ENCODE measurements around the gene VPS39.

The VPS39 gene

DNA sequence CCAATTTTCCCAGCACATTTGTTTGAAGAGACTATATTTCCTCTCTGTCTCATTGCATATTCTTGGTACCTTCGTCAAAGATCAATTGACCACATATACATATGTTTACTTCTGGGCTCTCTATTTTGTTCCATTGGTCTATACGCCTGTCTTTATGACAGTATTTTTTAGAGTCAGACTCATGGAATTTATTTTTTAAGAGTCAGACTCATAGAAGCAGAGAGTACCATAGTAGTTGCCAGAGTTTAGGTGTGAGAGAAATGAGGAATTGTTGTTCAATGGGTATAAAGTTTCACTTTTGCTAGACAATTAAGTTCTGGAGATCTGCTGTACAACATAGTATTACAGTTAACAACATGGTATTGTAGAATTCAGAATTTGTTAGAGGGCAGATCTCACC lies 78.7 kb downstream of the VPS39 start:
- DNase-seq (ENCODE audit: low read depth in 2 of 2) = no peak

DNA sequence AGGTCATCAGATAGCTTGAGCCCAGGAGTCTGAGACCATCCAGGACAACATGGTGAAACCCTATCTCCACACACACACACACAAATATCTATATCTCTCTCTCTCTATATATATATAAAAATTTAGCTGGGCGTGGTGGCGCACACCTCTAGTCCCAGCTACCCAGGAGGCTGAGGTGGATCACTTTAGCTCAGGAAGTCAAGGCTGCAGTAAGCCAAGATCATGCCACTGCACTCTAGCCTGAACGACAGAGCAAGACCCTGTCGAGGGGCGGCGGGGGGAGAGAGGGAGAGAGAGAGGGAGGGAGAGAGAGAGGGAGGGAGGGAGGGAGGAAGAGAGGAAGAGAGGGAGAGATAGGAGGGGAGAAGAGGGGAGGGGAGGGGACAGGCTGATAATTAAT lies 79.6 kb downstream of the VPS39 start:
- no peak for DNase-seq (ENCODE audit: low read depth in 2 of 2)

DNA sequence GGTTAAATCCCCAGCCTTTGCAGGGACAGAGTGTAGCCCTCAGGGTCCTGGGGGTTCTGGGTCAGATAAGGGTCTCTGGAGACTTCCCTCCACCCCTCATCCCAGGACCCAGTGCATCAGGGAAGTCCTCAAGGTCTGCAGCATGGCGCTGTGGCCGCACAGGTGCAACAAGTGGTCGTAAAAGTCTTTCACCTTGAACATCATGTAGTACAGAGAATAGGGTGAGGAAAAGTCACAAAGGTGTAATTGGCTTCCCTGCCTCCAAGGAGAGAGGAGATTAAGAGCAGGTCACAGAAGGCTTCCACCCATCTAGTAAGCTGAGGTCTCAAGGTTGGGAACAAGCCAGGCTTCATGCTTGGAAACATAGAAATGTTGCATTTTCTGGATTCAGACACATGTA lies 84.6 kb downstream of the VPS39 start:
- DNase-seq (ENCODE audit: low read depth in 2 of 2) = no peak

DNA sequence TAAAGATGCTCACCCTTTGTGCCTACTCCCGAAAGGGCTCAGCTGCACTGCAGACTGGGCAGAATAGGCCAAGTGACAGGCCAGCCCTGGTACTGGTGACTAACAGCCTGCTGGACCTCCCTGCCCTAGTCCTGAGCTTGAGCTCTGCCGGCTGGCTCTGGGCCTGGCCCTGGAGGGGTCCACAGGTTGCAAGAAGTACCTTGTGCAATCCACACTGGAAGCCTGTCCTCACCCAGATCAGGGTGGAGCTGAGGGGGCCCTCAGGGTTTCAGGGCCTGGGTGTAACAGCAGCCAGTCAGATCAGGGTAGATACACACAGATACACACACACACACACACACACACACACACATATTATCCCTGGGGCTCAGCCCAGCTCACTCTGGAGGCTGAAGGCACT lies 86.4 kb downstream of the VPS39 start:
- no peak for DNase-seq (ENCODE audit: low read depth in 2 of 2)

DNA sequence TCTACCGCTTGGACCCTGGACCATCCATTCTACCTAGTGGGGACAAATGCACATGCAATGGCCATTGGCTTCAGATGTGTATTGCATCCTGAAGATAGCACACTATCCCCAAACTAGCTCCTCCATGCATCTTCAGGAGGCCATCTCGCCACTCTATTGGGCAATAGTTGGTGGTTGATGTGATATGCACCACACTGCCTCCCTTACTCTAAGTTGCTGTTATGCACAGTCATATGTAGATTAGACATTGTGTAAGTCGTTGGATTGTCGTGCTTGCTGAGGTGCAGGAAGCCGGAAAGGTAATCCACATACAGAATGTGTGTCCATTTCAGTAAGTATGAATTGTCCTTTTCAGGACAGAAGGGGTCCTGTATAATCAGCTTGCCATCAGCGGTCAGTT lies 87.1 kb downstream of the VPS39 start:
- DNase-seq (ENCODE audit: low read depth in 2 of 2) = no peak

DNA sequence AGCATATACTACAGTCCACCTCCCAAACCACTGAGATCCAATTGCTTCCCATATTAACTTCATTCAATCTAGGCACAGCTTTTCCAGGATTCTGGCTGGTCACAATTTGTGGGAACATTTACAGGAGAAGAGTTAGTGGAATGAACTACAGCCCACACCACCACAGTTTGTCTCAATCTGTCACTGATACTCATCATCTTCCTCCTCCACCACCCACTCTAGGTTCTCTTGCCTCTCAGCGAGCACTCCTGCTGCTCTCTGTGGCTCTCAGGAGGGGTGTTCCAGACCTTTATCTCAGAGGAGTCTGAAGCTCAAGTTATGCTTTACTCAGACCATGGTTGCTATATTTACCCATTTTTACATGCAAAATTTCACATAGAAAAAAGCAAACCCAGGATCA lies 87.8 kb downstream of the VPS39 start:
- no peak for DNase-seq (ENCODE audit: low read depth in 2 of 2)

DNA sequence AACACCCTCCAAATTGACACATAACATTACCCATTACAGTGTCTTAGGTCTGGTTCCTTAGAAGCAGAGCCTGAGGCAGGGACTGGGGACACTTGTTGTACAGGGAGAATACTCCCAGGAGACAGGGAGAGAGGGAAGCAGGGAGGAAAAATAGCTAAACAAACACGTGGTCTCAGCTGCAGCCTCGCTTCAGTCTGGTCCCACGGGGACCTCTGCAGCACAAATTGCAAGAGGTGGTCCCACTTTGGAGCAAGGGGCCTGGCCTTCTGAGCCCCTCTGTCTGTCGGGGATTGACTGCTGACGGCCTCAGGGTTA lies 88.7 kb downstream of the VPS39 start:
- no peak for DNase-seq (ENCODE audit: low read depth in 2 of 2)

DNA sequence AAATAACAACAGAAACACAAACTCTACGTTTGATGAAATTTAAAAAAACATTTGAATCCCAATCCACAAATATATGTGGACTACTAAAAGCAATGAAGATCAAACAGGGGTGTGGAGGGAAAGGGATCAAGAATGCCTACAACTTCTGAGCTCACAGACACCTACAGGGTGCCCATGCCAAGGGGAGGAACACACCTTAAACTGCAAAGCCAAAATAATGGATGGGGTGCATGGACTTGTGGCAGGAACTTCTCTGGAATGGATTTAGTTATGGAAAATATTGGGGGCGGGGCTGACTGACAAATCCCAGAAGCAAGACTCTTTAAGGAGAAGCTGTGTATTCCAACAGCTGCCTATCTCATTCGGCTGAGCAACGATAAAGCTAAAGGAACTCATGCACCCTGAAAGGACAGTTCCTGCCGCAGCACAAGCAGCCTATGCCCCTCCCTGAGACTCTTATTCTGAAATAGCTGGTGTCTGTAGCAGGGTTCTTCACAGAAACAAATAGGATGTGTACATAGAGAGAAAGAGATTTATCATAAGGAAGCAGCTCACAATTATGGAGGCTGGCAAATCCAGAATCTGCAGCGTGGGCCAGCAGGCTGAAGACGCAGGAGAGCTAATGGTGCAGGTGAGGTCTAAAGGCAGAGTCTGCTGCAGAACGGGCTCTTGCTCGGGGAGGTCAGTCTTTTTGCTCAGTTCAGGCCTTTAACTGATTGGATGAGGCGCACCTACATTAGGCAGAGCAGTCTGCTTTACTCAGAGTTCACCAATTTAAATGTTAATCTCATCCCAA lies 89.3 kb downstream of the VPS39 start:
- DNase-seq (ENCODE audit: low read depth in 2 of 2) = no peak

DNA sequence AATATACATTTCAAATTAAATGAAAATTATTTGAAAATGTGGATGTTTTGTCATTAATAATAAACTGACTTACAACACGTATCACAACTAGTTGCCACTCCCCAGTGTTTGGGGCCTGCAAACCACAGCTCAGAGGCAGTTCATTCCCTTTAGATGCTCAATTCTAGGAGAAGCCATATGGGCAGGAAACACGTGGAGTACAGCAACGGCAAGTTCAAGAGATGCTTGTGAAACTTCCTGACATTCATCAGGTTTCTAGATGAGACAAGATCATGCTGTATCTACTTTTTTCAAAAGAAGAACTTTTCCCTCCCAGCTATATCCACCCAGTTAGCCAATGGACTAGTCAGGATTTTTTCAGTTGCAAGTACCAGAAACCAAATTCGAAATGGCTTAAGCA lies 96.2 kb downstream of the VPS39 start:
- DNase-seq (ENCODE audit: low read depth in 2 of 2) = no peak

DNA sequence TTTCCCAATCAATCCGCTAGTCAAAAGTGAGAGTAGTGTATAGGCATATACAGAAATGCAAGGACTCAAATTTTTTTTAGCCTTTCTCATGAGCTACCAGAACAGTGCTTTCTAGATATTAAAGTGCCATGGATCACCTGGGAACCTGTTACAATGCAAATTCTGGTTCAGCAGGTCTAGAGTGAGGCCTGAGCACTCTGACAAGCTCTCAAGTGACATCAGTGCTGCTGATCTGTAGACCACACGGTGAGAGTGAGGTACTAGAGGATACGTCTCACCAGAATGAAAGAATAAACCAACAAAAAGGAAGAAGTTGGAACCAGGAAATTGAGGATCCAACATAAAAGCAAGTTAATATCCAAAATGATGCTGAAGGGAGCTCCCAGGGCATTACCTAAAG lies 97.7 kb downstream of the VPS39 start:
- no peak for DNase-seq (ENCODE audit: low read depth in 2 of 2)

DNA sequence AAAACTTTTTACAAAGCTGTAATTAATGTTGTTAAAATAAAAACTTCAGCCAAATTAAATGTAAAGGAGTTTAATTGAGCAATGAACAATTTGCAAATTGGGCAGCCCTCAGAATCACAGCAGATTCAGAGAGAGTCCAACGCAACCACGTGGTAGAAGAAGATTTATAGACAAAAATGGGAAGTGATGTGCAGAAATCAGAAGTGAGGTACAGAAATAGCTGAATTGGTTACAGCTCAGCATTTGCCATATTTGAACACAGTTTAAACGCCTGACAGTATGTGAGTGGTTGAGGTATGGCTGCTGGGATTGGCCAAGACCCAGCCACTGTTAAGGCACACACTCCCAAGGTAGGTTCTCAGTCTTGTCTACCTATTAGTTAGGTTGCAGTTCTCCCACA lies 99.3 kb downstream of the VPS39 start:
- DNase-seq (ENCODE audit: low read depth in 2 of 2) = no peak
